Thoracic aorta (tissue), 2 donors: ENCODE results near the gene UBE2O. TPM values are rescaled to one million over a fixed set of nuclear protein-coding genes. Genes with fewer than 3 reads are reported as not detected.

ENCODE experiments used
- ATAC-seq: fragments of 150-250 bp; one replicate; pipeline ENCODE4 v1.8.0; 2017; ENCODE audit warnings: low read depth; ENCODE audit not compliant: insufficient number of reproducible peaks, low FRiP score
- DNase-seq: peaks from one replicate; pipeline ENCODE4 v3.0.0-alpha.2; 2020; ENCODE audit warnings: low spot score
- H3K27ac ChIP-seq, 2 donors: fragments of 200-600 bp; sonication (generic); 1 replicate in 1 of 2; 2 replicates in 1 of 2; pipeline ENCODE4 v1.5.1; 2016; ENCODE audit warnings: mild to moderate bottlenecking in 2 of 2, moderate library complexity in 2 of 2
- H3K27me3 ChIP-seq: fragments of 200-600 bp; sonication (generic); replicated peaks from 2 replicates; pipeline ENCODE4 v1.6.0; 2016; ENCODE audit warnings: mild to moderate bottlenecking; ENCODE audit not compliant: insufficient read depth
- H3K36me3 ChIP-seq: fragments of 200-600 bp; sonication (generic); one replicate; pipeline ENCODE4 v1.5.1; 2016
- H3K4me1 ChIP-seq, 2 donors: fragments of 200-600 bp; sonication (generic); 1 replicate in 1 of 2; 2 replicates in 1 of 2; pipeline versions ENCODE4 v1.5.1 to v1.6.0; 2016; ENCODE audit warnings: low read depth in 2 of 2, mild to moderate bottlenecking in 1 of 2; ENCODE audit not compliant: control insufficient read depth in 1 of 2
- H3K4me3 ChIP-seq: fragments of 200-600 bp; sonication (generic); 2 replicates; pipeline ENCODE4 v1.5.1; 2016; ENCODE audit warnings: mild to moderate bottlenecking
- H3K9me3 ChIP-seq: fragments of 200-600 bp; sonication (generic); 2 replicates; pipeline ENCODE4 v1.5.1; 2016
- total RNA-seq, 2 donors: library from RNA; depleted of rRNA; stranded (reverse); fragments of >200 nt; gene quantifications; one replicate each; pipeline versions ENCODE4 v1.1.0 to v1.2.3, GENCODE V29; 2016
- TF ChIP-seq, protein P1 (sequence below): fragments of 200-600 bp; sonication (generic); IDR thresholded peaks from one replicate; pipeline ENCODE4 v1.5.1; 2019; ENCODE audit warnings: antibody characterized with exemption

The UBE2O gene
- total RNA-seq, 2 donors from 2014 or later, result 16.4 to 31.1 TPM

DNA sequence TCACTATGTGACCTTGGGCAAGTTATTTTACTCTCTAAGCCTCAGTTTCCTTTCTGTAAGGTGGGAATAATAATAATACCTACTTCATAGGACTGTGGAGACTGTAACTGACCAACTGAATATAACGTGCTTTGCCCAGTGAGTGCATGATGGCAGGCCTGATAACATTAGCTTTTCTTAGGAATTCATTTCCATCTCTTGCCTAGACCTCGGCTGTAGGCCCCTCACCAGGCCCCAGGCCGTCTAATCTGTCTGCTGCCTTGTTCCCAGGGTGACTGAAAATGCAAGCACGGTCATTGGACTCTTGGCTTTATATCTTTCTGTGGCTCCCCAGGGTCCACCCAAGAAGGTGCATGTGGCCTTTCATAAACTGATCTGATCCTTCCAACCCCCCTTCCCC lies 6.7 kb upstream of the UBE2O start:
- Histone ChIP-seq H3K4me3 (no peak overlapping the region), H3K27me3 (no peaks in the 10 kb centered on the region), H3K36me3 (no peaks in the 10 kb centered on the region), H3K27ac (no peak overlapping the region), H3K4me1 (no peaks in the 10 kb centered on the region), H3K9me3 (no peaks in the 10 kb centered on the region)
- TF ChIP-seq, protein P1, sequence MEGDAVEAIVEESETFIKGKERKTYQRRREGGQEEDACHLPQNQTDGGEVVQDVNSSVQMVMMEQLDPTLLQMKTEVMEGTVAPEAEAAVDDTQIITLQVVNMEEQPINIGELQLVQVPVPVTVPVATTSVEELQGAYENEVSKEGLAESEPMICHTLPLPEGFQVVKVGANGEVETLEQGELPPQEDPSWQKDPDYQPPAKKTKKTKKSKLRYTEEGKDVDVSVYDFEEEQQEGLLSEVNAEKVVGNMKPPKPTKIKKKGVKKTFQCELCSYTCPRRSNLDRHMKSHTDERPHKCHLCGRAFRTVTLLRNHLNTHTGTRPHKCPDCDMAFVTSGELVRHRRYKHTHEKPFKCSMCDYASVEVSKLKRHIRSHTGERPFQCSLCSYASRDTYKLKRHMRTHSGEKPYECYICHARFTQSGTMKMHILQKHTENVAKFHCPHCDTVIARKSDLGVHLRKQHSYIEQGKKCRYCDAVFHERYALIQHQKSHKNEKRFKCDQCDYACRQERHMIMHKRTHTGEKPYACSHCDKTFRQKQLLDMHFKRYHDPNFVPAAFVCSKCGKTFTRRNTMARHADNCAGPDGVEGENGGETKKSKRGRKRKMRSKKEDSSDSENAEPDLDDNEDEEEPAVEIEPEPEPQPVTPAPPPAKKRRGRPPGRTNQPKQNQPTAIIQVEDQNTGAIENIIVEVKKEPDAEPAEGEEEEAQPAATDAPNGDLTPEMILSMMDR, result no peak
- DNase-seq (no peak), ATAC-seq (no peak)

DNA sequence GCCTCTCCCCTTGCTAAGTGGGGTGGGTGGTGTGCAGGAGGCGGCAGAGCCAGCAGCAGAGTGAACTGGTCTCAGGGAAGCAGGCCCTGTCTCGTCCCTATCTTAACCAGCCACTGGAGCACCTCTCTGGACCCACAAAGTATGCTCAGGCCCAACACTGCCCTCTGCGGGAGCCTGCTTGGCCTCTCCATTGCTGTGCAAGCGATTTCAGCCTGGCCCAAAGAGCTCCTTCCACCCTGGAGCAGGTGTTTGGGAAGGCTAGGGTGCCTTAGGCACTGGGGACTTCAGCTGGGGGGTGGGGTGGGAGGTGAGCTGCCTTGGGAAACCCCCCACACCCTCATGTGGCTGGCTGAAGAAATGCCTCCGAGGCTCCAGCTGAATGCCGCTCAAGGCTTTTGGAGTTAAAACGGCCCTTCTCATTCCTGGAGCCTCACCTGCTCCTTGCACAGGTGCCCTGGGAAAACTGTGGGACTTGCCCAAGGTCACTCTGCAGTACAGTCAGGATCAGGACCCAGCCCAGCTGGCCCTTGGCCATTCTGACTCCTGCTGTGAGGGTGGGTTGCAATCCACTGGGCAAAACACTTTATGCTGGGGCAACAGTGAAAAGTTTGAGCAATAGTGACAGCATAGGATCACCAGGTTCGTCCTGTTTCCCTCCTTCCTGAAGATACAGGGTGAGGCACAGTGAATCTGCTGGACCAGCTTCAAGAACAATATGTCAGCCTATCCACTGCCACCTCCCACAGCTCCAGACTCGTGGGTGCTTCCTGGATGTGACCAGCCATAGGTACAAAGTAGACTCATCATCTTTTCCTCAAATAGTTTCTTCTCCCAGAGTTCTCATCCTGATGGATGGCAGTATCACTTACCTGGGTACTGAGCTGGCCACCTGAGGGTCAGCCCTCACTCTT lies 5.9 kb upstream of the UBE2O start:
- no peak overlapping the region for H3K27ac ChIP-seq
- ATAC-seq (no peak), DNase-seq (no peak)
- TF ChIP-seq, protein P1, result no peak
- H3K9me3 ChIP-seq, result no peaks in the 10 kb centered on the region
- no peak overlapping the region for H3K4me3 ChIP-seq
- no peaks in the 10 kb centered on the region for H3K36me3 ChIP-seq
- H3K27me3 ChIP-seq, result no peaks in the 10 kb centered on the region
- H3K4me1 ChIP-seq, result no peaks in the 10 kb centered on the region

DNA sequence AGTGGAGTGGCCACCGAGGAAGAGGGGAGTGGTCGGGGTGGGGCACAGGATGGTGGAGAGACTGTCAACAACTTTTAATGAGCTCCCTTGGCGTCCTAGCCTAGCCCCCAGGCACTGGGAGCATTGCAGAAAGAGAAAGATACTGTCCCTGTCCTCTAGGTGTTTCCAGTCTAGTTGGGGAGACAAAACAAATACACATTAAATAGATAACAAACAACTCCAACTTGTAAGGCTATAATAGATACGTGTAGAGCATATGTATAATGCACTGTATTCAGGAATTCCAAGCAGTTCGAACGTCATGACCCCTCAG lies 435 bp upstream of the UBE2O start:
- H3K27ac ChIP-seq, result no peak overlapping the region
- H3K9me3 ChIP-seq, result no peaks in the 10 kb centered on the region
- ATAC-seq (no peak), DNase-seq (no peak)
- no peaks in the 10 kb centered on the region for H3K27me3 ChIP-seq
- peaks cover 9 to 11% of the 10 kb centered on the region in 2 donors for H3K4me1 ChIP-seq
- H3K36me3 ChIP-seq, result no peaks in the 10 kb centered on the region
- TF ChIP-seq, protein P1, result no peak
- peak overlapping the region; percentile 98 for H3K4me3 ChIP-seq

- TF ChIP-seq, protein P1, result no peak
- Histone ChIP-seq H3K4me1 (peaks cover 9 to 16% of the 10 kb centered on the region in 2 donors), H3K9me3 (no peaks in the 10 kb centered on the region), H3K27ac (no peak overlapping the region), H3K4me3 (peak overlapping the region; percentile 98), H3K27me3 (no peaks in the 10 kb centered on the region), H3K36me3 (no peaks in the 10 kb centered on the region)
- ATAC-seq, result peak; percentile 19
- DNase-seq, result no peak
Observed at GRCh38 chr17:76452127-76452659, 759 bp downstream of the UBE2O start.

DNA sequence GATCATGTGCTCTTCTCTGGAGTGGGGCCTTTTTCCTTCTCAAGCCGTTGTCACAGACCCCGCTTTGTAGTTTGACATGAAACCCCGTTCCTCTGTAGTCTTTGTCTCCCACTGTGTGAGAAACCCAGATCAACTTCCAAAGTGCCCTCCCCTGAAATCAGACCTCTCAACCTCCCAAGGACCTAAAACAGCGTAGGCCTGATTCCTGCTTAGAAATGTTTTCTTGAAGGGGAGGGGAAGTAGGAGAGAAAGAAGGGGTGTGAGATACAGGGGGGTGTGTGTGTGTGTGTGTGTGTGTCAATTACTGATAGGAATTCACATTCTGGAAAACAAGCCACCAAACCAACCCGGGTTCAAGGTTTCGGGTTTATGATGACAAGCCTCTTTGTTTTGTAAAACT lies 1.4 kb downstream of the UBE2O start:
- Histone ChIP-seq H3K36me3 (no peaks in the 10 kb centered on the region), H3K4me3 (peak overlapping the region; percentile 98), H3K4me1 (peaks cover 12 to 17% of the 10 kb centered on the region in 2 donors), H3K27me3 (no peaks in the 10 kb centered on the region), H3K9me3 (no peaks in the 10 kb centered on the region), H3K27ac (no peak overlapping the region)
- TF ChIP-seq, protein P1, result no peak
- no peak for DNase-seq
- ATAC-seq, result no peak
